A673 (cell line): ENCODE data around the gene SUN1. TPM values are rescaled to one million over a fixed set of nuclear protein-coding genes. Genes with fewer than 3 reads are reported as not detected.

Source experiments
- BruUV-seq: library from RNA; stranded (reverse); fragments of 400-500 nt; replicated peaks from 2 replicates; lab custom pipeline; 2021; lab: Mats Ljungman, UMichigan
- CTCF ChIA-PET: fragments of 300-600 bp; sonication (Branson Sonifier 250); formaldehyde crosslinking; loops from one replicate; lab custom pipeline; 2022; ENCODE audit warnings: antibody characterized with exemption; lab: Charles Lee
- POLR2A ChIA-PET: fragments of 300-600 bp; sonication (Branson Sonifier 250); formaldehyde crosslinking; loops from one replicate; lab custom pipeline; 2022; ENCODE audit warnings: antibody characterized with exemption; ENCODE audit not compliant: low non-redundant PET; lab: Charles Lee
- DNase-seq: peaks from one replicate; pipeline ENCODE4 v3.0.0-alpha.2; 2015; ENCODE audit warnings: low spot score
- H3K27ac ChIP-seq: fragments of 200-600 bp; sonication (generic); 2 replicates; pipeline ENCODE4 v1.5.1; 2016; ENCODE audit warnings: mixed run types, low read depth, mild to moderate bottlenecking, mixed read lengths, antibody characterized with exemption, low read length; ENCODE audit not compliant: poor library complexity, severe bottlenecking
- H3K27me3 ChIP-seq: fragments of 200-600 bp; sonication (generic); replicated peaks from 2 replicates; pipeline ENCODE4 v1.6.1; 2017; ENCODE audit warnings: mixed run types, low read depth, mild to moderate bottlenecking, mixed read lengths, antibody characterized with exemption, low read length; ENCODE audit not compliant: insufficient read depth, poor library complexity
- H3K36me3 ChIP-seq: fragments of 200-600 bp; sonication (generic); 2 replicates; pipeline ENCODE4 v1.6.1; 2016; ENCODE audit warnings: mixed run types, mild to moderate bottlenecking, mixed read lengths, antibody characterized with exemption, low read length; ENCODE audit not compliant: insufficient read depth, poor library complexity, severe bottlenecking
- H3K4me1 ChIP-seq: fragments of 200-600 bp; sonication (generic); 2 replicates; pipeline ENCODE4 v1.6.1; 2017; ENCODE audit warnings: mixed run types, mild to moderate bottlenecking, mixed read lengths, antibody characterized with exemption, low read length; ENCODE audit not compliant: insufficient read depth, poor library complexity, severe bottlenecking
- H3K4me3 ChIP-seq: fragments of 200-600 bp; sonication (generic); 2 replicates; pipeline ENCODE4 v1.5.1; 2016; ENCODE audit warnings: low read depth, mixed run types, mild to moderate bottlenecking, mixed read lengths, low read length; ENCODE audit not compliant: poor library complexity, severe bottlenecking
- H3K9me3 ChIP-seq: fragments of 200-600 bp; sonication (generic); 2 replicates; pipeline ENCODE4 v1.6.1; 2016; ENCODE audit warnings: mixed run types, low read depth, mild to moderate bottlenecking, mixed read lengths, antibody characterized with exemption, low read length; ENCODE audit not compliant: poor library complexity, severe bottlenecking
- EZH2 ChIP-seq: fragments of 200-600 bp; sonication (generic); IDR thresholded peaks from 2 replicates; pipeline ENCODE4 v1.6.1; 2017; ENCODE audit warnings: borderline replicate concordance, low read depth, mild to moderate bottlenecking, mixed read lengths, antibody characterized with exemption, low read length; ENCODE audit not compliant: poor library complexity, severe bottlenecking
- intact Hi-C: fragments of 100-400 bp; cut with micrococcal nuclease; formaldehyde crosslinking; loops from one replicate; pipeline ENCODE4 v1.10.0; 2022; ENCODE audit not compliant: unreplicated experiment
- total RNA-seq: library from RNA; stranded (reverse); gene quantifications from 2 replicates; pipeline ENCODE4 v1.2.3, GENCODE V29; 2021
- TF ChIP-seq, protein P1 (sequence below): fragments of 300-800, 200-600 bp; sonication (generic); conservative IDR thresholded peaks from 2 replicates; pipeline ENCODE4 v1.5.1; 2017; ENCODE audit warnings: low read depth, mild to moderate bottlenecking, antibody characterized with exemption, low read length, moderate library complexity, mixed read lengths

The SUN1 gene
- total RNA-seq, 1 experiment from 2014 or later, result 189 TPM

DNA sequence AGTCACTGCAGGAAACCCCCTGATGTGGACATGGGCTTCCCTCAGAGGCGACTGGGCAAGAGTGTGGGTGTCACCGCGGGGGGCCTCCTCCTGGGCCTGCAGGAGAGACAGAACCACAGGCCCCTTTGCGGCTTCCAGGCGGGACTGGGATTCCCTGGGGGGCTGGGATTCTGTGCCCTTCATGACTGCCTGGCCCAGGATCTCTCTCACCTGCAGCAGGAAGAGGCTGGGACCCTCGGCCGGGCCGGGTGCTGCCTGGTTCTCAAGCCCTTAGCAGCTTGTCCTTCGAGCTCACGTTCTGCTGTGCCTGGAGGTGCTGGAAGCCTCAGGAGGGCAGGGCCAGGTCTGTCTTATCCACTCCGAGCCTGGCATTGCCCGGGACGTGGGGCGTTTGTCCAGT, 11.8 kb downstream of the SUN1 start:
- POLR2A ChIA-PET, result no interaction called here
- CTCF ChIA-PET, result no interaction called here
- peaks cover 55% of the 10 kb centered on the region for H3K36me3 ChIP-seq
- TF ChIP-seq, protein P1, sequence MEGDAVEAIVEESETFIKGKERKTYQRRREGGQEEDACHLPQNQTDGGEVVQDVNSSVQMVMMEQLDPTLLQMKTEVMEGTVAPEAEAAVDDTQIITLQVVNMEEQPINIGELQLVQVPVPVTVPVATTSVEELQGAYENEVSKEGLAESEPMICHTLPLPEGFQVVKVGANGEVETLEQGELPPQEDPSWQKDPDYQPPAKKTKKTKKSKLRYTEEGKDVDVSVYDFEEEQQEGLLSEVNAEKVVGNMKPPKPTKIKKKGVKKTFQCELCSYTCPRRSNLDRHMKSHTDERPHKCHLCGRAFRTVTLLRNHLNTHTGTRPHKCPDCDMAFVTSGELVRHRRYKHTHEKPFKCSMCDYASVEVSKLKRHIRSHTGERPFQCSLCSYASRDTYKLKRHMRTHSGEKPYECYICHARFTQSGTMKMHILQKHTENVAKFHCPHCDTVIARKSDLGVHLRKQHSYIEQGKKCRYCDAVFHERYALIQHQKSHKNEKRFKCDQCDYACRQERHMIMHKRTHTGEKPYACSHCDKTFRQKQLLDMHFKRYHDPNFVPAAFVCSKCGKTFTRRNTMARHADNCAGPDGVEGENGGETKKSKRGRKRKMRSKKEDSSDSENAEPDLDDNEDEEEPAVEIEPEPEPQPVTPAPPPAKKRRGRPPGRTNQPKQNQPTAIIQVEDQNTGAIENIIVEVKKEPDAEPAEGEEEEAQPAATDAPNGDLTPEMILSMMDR, result no peak
- TF ChIP-seq EZH2, result no peak
- H3K27ac ChIP-seq, result no peak overlapping the region
- no TSS peak for BruUV-seq
- no peaks in the 10 kb centered on the region for H3K9me3 ChIP-seq
- no peak for DNase-seq
- no peaks in the 10 kb centered on the region for H3K27me3 ChIP-seq
- intact Hi-C loops, result no loop called here
- no peaks in the 10 kb centered on the region for H3K4me1 ChIP-seq
- H3K4me3 ChIP-seq, result no peak overlapping the region

- H3K4me1 ChIP-seq, result no peaks in the 10 kb centered on the region
- H3K4me3 ChIP-seq, result no peak overlapping the region
- BruUV-seq, result no TSS peak
- DNase-seq, result no peak
- H3K9me3 ChIP-seq, result no peaks in the 10 kb centered on the region
- H3K27ac ChIP-seq, result no peak overlapping the region
- no peaks in the 10 kb centered on the region for H3K27me3 ChIP-seq
- no peak for TF ChIP-seq EZH2
- TF ChIP-seq, protein P1, result no peak
- intact Hi-C loops, result no loop called here
- H3K36me3 ChIP-seq, result peaks cover 56% of the 10 kb centered on the region
- ChIA-PET CTCF (no interaction called here), POLR2A (no interaction called here)
Measured at GRCh38 chr7:844514-844913, 12.2 kb downstream of the SUN1 start.

DNA sequence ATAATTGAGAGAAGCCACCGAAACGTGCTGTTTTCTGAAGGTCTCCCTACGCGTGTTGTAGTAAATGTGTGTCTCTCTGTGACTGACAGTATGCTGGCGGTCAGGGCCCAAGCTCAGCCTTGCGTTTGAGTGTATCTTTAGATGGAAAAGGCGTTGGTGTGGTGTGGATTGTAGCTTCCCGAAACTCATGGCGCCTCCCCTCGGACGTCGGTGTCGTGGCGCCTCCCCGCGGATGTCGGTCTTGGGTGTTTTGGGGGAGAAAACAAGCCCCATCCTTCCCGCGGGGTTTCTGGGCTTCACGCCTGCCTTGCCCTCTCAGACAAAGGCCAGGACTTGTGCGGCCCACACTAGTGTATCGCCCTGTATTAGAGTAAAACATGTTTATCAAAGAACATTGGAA, 12.8 kb downstream of the SUN1 start:
- TF ChIP-seq, protein P1, result no peak
- no peak for TF ChIP-seq EZH2
- no peaks in the 10 kb centered on the region for H3K27me3 ChIP-seq
- intact Hi-C loops, result no loop called here
- H3K9me3 ChIP-seq, result no peaks in the 10 kb centered on the region
- BruUV-seq, result no TSS peak
- ChIA-PET CTCF (no interaction called here), POLR2A (no interaction called here)
- no peak for DNase-seq
- peaks cover 57% of the 10 kb centered on the region for H3K36me3 ChIP-seq
- no peak overlapping the region for H3K27ac ChIP-seq
- no peak overlapping the region for H3K4me3 ChIP-seq
- no peaks in the 10 kb centered on the region for H3K4me1 ChIP-seq
